Tibial nerve (tissue), 4 donors: Measurements from ENCODE around the gene NTM. TPM values are rescaled to one million over a fixed set of nuclear protein-coding genes. Genes with fewer than 3 reads are reported as not detected.

Experiments
- DNase-seq, 2 donors: peaks; one replicate each; pipeline ENCODE4 v3.0.0-alpha.2; 2019; ENCODE audit warnings: low spot score in 2 of 2
- H3K27ac ChIP-seq, 4 donors: fragments of 200-600 bp; sonication (generic) in 3 of 4; one replicate each; pipeline ENCODE4 v1.5.1; 2017 to 2019; ENCODE audit warnings: mild to moderate bottlenecking in 1 of 4
- H3K27me3 ChIP-seq, 2 donors: fragments of 200-600 bp; sonication (generic) in 1 of 2; one replicate each; pipeline versions ENCODE4 v1.5.1 to v1.6.0; 2017 to 2019
- H3K36me3 ChIP-seq, 3 donors: fragments of 200-600 bp; sonication (generic); one replicate each; pipeline ENCODE4 v1.5.1; 2018 to 2019
- H3K4me1 ChIP-seq, 4 donors: fragments of 200-600 bp; sonication (generic) in 3 of 4; one replicate each; pipeline ENCODE4 v1.5.1; 2017 to 2019
- H3K4me3 ChIP-seq, 4 donors: fragments of 200-600 bp; sonication (generic) in 3 of 4; one replicate each; pipeline ENCODE4 v1.5.1; 2017 to 2019; ENCODE audit warnings: mild to moderate bottlenecking in 1 of 4, moderate library complexity in 1 of 4
- H3K9me3 ChIP-seq, 4 donors: fragments of 200-600 bp; sonication (generic) in 3 of 4; one replicate each; pipeline ENCODE4 v1.5.1; 2017 to 2019
- CTCF ChIP-seq, 5 experiments: fragments of 200-600 bp in 3 of 5; fragments of 450-650 bp in 2 of 5; sonication (generic) in 3 of 5; IDR thresholded peaks; one replicate each; pipeline ENCODE4 v1.5.1; 2016 to 2019; ENCODE audit warnings: antibody characterized with exemption in 5 of 5, mild to moderate bottlenecking in 3 of 5, moderate library complexity in 2 of 5
- EP300 ChIP-seq, 2 donors: sonication (generic); formaldehyde crosslinking; IDR thresholded peaks; one replicate each; pipeline ENCODE4 v1.6.1; 2017; ENCODE audit warnings: antibody characterized with exemption in 2 of 2, mild to moderate bottlenecking in 1 of 2
- POLR2A ChIP-seq, 2 donors: fragments of 450-650 bp; IDR thresholded peaks; one replicate each; pipeline ENCODE4 v1.6.1; 2017; ENCODE audit warnings: antibody characterized with exemption in 2 of 2, mild to moderate bottlenecking in 2 of 2, moderate library complexity in 2 of 2
- WGBS, 2 donors: methylation state at CpG; one replicate each; pipeline ENCODE4 v1.1.5; 2018; 5-methylcytosine and 5-hydroxymethylcytosine counted together
- total RNA-seq, 4 donors: library from RNA; depleted of rRNA; stranded (reverse); fragments of >200 nt; gene quantifications; one replicate each; pipeline ENCODE4 v1.1.0, GENCODE V29; 2016

The NTM gene
- total RNA-seq, 4 donors from 2014 or later = 3.7 to 11.4 (median 10.8) TPM

DNA sequence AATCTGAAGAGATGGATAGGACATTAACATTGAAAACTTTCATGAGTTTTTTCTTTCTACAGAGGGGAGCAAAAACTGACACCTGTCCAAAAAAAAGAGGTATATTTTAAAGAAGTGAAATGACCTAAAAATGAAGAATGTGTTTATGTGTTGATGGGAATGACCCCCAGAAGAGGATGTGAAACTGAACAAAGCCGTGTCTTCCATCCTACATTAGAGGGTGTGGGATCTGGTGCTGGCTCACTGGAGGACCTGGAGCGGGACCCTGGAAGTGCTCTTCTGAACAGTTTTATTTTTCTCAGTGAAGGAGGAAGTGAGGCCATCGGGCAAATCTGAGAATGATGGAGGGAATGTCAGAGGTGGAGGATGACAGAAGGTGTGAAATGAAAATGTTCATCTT, 470.1 kb downstream of the NTM start:
- 66 to 68% methylated on average over 3 of the region's 3 CpGs for WGBS, 2 donors

DNA sequence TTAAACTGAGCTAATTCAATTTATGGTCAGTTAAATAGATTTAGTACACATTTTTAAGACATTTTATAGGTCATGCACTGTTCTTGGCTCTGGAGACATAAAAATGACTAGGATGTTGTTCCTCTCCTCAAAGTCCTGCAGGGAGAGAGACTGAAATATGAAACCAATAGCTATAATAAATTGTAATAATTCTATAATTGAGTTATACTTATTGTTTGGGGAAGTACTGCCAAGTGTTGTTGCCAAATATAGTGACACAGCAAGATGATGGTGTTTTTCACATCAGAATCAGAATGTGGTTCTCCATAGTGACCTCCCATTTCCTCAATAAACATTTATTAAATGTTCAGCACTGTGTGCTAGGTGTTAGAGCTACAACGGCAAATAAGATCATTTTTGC, 470.6 kb downstream of the NTM start:
- H3K27me3 ChIP-seq = no peaks in the 10 kb centered on the region
- no peaks in the 10 kb centered on the region for H3K4me1 ChIP-seq
- 50 to 60% methylated on average over 1 of the region's 1 CpG for WGBS, 2 donors
- no peak overlapping the region for H3K4me3 ChIP-seq
- no peak for DNase-seq
- no peak for TF ChIP-seq EP300 (IDR thresholded peaks at IDR 0.05)
- TF ChIP-seq POLR2A (IDR thresholded peaks at IDR 0.05) = no peak
- TF ChIP-seq CTCF (IDR thresholded peaks at IDR 0.05) = no peak
- no peaks in the 10 kb centered on the region for H3K9me3 ChIP-seq
- H3K27ac ChIP-seq = no peak overlapping the region
- no peaks in the 10 kb centered on the region for H3K36me3 ChIP-seq

More for the DNA sequence above, 470.1 kb downstream of the NTM start:
- Histone ChIP-seq H3K4me1 (no peaks in the 10 kb centered on the region), H3K27me3 (no peaks in the 10 kb centered on the region), H3K27ac (no peak overlapping the region), H3K4me3 (no peak overlapping the region), H3K36me3 (no peaks in the 10 kb centered on the region), H3K9me3 (no peaks in the 10 kb centered on the region)
- TF ChIP-seq CTCF (IDR thresholded peaks at IDR 0.05) (no peak), POLR2A (IDR thresholded peaks at IDR 0.05) (no peak), EP300 (IDR thresholded peaks at IDR 0.05) (no peak)
- DNase-seq = no peak

GRCh38 chr11:131841925-131842635, 471.7 kb downstream of the NTM start:
- H3K27ac ChIP-seq = no peak overlapping the region
- TF ChIP-seq CTCF (IDR thresholded peaks at IDR 0.05) (no peak), EP300 (IDR thresholded peaks at IDR 0.05) (no peak), POLR2A (IDR thresholded peaks at IDR 0.05) (no peak)
- DNase-seq = no peak
- no peaks in the 10 kb centered on the region for H3K36me3 ChIP-seq
- H3K4me3 ChIP-seq = no peak overlapping the region
- no peaks in the 10 kb centered on the region for H3K27me3 ChIP-seq
- no peaks in the 10 kb centered on the region for H3K9me3 ChIP-seq
- no peaks in the 10 kb centered on the region for H3K4me1 ChIP-seq
- WGBS, 2 donors = 84 to 92% methylated on average over 11 of the region's 11 CpGs

DNA sequence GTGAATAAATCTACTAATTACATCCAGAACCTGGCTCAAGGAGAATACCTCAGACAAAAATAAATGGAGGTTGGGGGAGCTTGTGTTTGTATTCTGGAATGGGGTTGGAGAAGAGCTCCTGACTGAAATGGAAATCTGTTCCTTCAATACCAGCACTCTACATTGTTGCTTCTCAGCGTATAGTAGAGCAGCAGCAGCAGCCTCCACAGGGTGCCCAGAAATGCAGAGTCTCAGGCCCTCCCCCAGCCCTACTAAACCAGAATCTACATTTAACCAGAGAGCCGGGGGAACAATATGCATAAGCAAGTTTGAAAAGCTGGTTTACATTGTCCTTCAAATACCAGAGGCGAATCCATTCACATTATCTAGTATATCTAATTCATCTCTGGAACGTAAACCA, 474.8 kb downstream of the NTM start:
- 55 to 66% methylated on average over 4 of the region's 4 CpGs for WGBS, 2 donors
- H3K36me3 ChIP-seq = no peaks in the 10 kb centered on the region
- no peaks in the 10 kb centered on the region for H3K9me3 ChIP-seq
- no peak for DNase-seq
- no peaks in the 10 kb centered on the region for H3K4me1 ChIP-seq
- H3K4me3 ChIP-seq = no peak overlapping the region
- H3K27ac ChIP-seq = no peak overlapping the region
- H3K27me3 ChIP-seq = no peaks in the 10 kb centered on the region
- TF ChIP-seq CTCF (IDR thresholded peaks at IDR 0.05) (no peak), POLR2A (IDR thresholded peaks at IDR 0.05) (no peak), EP300 (IDR thresholded peaks at IDR 0.05) (no peak)

GRCh38 chr11:131849485-131849884, 479.1 kb downstream of the NTM start:
- TF ChIP-seq POLR2A (IDR thresholded peaks at IDR 0.05) (no peak), EP300 (IDR thresholded peaks at IDR 0.05) (no peak), CTCF (IDR thresholded peaks at IDR 0.05) (no peak)
- 92% methylated on average over 6 of the region's 6 CpGs for WGBS, 2 donors
- H3K4me1 ChIP-seq = no peaks in the 10 kb centered on the region
- no peaks in the 10 kb centered on the region for H3K9me3 ChIP-seq
- no peak overlapping the region for H3K4me3 ChIP-seq
- H3K27me3 ChIP-seq = no peaks in the 10 kb centered on the region
- no peak overlapping the region for H3K27ac ChIP-seq
- DNase-seq = no peak
- no peaks in the 10 kb centered on the region for H3K36me3 ChIP-seq
